Breast epithelium (tissue), 4 donors: ENCODE measurements around the gene MVP. TPM values are rescaled to one million over a fixed set of nuclear protein-coding genes. Genes with fewer than 3 reads are reported as not detected.
"Not testable (repeated sequence)": the region's sequence is repeated elsewhere in the genome, so short reads cannot be mapped to it uniquely, and the experiment has no call there.

ENCODE experiments used
- DNase-seq, 2 donors: peaks; one replicate each; pipeline ENCODE4 v3.0.0-alpha.2; 2019; ENCODE audit warnings: low spot score in 2 of 2
- H3K27ac ChIP-seq, 2 donors: fragments of 200-600 bp; sonication (generic) in 1 of 2; one replicate each; pipeline ENCODE4 v1.5.1; 2016 to 2019; ENCODE audit warnings: mild to moderate bottlenecking in 1 of 2
- H3K27me3 ChIP-seq, 2 donors: fragments of 200-600 bp; sonication (generic) in 1 of 2; one replicate each; pipeline versions ENCODE4 v1.5.1 to v1.6.0; 2017 to 2019; ENCODE audit warnings: control low read depth in 1 of 2, mild to moderate bottlenecking in 1 of 2
- H3K36me3 ChIP-seq: fragments of 200-600 bp; one replicate; pipeline ENCODE4 v1.5.1; 2019
- H3K4me1 ChIP-seq, 2 donors: fragments of 200-600 bp; sonication (generic); one replicate each; pipeline ENCODE4 v1.5.1; 2016 to 2019; ENCODE audit warnings: control low read depth in 1 of 2
- H3K4me3 ChIP-seq, 3 donors: fragments of 200-600 bp; sonication (generic); 1 replicate in 2 of 3; 2 replicates in 1 of 3; pipeline ENCODE4 v1.5.1; 2016 to 2019; ENCODE audit warnings: mild to moderate bottlenecking in 3 of 3, moderate library complexity in 2 of 3
- H3K9me3 ChIP-seq, 2 donors: fragments of 200-600 bp; sonication (generic) in 1 of 2; one replicate each; pipeline ENCODE4 v1.5.1; 2016 to 2019; ENCODE audit warnings: control low read depth in 1 of 2
- POLR2A ChIP-seq: fragments of 450-650 bp; IDR thresholded peaks from one replicate; pipeline ENCODE4 v1.6.1; 2016; ENCODE audit warnings: antibody characterized with exemption, mild to moderate bottlenecking, moderate library complexity
- POLR2AphosphoS5 ChIP-seq, 3 donors: sonication (generic); formaldehyde crosslinking; IDR thresholded peaks; one replicate each; pipeline ENCODE4 v1.6.1; 2017; ENCODE audit warnings: antibody characterized with exemption in 3 of 3
- intact Hi-C: fragments of 100-400 bp; cut with DNase I; formaldehyde crosslinking; loops from one replicate; pipeline ENCODE4 v1.15.1; 2023; ENCODE audit warnings: low total_unique reads
- total RNA-seq, 3 donors: library from RNA; depleted of rRNA; stranded (reverse); fragments of >200 nt; gene quantifications; one replicate each; pipeline ENCODE4 v1.1.0, GENCODE V29; 2016
- TF ChIP-seq, protein P1 (sequence below), 3 donors: fragments of 450-650 bp; IDR thresholded peaks; one replicate each; pipeline ENCODE4 v1.5.1; 2016 to 2017; ENCODE audit warnings: antibody characterized with exemption in 3 of 3, mild to moderate bottlenecking in 3 of 3, moderate library complexity in 3 of 3

MVP gene
- total RNA-seq, 3 donors from 2014 or later: 78.1 to 132 (median 99.7) TPM

DNA sequence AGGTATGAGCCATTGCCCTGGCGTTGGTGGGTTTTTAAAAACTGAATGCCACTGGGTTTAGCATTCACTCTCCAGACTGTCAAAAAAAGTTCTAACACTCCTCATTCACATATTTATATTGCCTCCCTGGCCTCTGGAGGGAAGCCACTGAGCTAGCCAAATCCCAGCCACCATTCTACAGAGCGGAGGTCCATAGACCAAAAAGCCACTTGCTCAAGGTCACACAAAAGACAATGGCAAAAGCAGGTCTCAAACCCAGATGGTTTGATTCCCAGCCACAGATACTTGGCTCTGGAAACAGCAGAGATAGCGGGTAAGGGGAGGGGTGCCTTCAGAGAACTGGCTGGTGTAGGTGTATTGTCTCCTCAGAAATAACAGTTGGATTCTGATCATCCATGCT, 60.8 kb downstream of the MVP start:
- Histone ChIP-seq H3K36me3 (no peaks in the 10 kb centered on the region), H3K27me3 (peaks cover 0 to 13% of the 10 kb centered on the region in 2 donors), H3K4me1 (no peaks in the 10 kb centered on the region), H3K4me3 (no peak overlapping the region), H3K9me3 (no peaks in the 10 kb centered on the region), H3K27ac (no peak overlapping the region)
- TF ChIP-seq, protein P1, sequence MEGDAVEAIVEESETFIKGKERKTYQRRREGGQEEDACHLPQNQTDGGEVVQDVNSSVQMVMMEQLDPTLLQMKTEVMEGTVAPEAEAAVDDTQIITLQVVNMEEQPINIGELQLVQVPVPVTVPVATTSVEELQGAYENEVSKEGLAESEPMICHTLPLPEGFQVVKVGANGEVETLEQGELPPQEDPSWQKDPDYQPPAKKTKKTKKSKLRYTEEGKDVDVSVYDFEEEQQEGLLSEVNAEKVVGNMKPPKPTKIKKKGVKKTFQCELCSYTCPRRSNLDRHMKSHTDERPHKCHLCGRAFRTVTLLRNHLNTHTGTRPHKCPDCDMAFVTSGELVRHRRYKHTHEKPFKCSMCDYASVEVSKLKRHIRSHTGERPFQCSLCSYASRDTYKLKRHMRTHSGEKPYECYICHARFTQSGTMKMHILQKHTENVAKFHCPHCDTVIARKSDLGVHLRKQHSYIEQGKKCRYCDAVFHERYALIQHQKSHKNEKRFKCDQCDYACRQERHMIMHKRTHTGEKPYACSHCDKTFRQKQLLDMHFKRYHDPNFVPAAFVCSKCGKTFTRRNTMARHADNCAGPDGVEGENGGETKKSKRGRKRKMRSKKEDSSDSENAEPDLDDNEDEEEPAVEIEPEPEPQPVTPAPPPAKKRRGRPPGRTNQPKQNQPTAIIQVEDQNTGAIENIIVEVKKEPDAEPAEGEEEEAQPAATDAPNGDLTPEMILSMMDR (IDR thresholded peaks at IDR 0.05): no peak
- TF ChIP-seq POLR2A: no peak
- TF ChIP-seq POLR2AphosphoS5 (IDR thresholded peaks at IDR 0.05): no peak
- intact Hi-C loops: no loop called here
- no peak for DNase-seq

- Histone ChIP-seq H3K9me3 (no peaks in the 10 kb centered on the region), H3K27ac (no peak overlapping the region), H3K4me3 (no peak overlapping the region), H3K36me3 (no peaks in the 10 kb centered on the region), H3K27me3 (no peaks in the 10 kb centered on the region), H3K4me1 (no peaks in the 10 kb centered on the region)
- intact Hi-C loops: no loop called here
- DNase-seq: no peak
- no peak for TF ChIP-seq POLR2AphosphoS5 (IDR thresholded peaks at IDR 0.05)
- no peak for TF ChIP-seq POLR2A
- TF ChIP-seq, protein P1 (IDR thresholded peaks at IDR 0.05): no peak
Measured at GRCh38 chr16:29883987-29884386, 63.7 kb downstream of the MVP start.

GRCh38 chr16:29889372-29889771, 69.1 kb downstream of the MVP start:
- H3K27me3 ChIP-seq, H3K9me3 ChIP-seq, intact Hi-C loops, H3K36me3 ChIP-seq, DNase-seq, H3K4me1 ChIP-seq, H3K4me3 ChIP-seq, H3K27ac ChIP-seq: not testable (repeated sequence)

GRCh38 chr16:29891525-29892457, 71.5 kb downstream of the MVP start:
- TF ChIP-seq POLR2A: no peak
- TF ChIP-seq POLR2AphosphoS5 (IDR thresholded peaks at IDR 0.05): no peak
- TF ChIP-seq, protein P1 (IDR thresholded peaks at IDR 0.05): no peak

GRCh38 chr16:29892458-29892813, 72.2 kb downstream of the MVP start:
- H3K36me3 ChIP-seq: no peaks in the 10 kb centered on the region
- H3K4me1 ChIP-seq: no peaks in the 10 kb centered on the region
- TF ChIP-seq POLR2A (no peak), POLR2AphosphoS5 (IDR thresholded peaks at IDR 0.05) (no peak)
- TF ChIP-seq, protein P1 (IDR thresholded peaks at IDR 0.05): no peak
- peaks cover 0 to 3% of the 10 kb centered on the region in 2 donors for H3K27me3 ChIP-seq
- DNase-seq: no peak
- H3K9me3 ChIP-seq: no peaks in the 10 kb centered on the region
- no peak overlapping the region for H3K27ac ChIP-seq
- no peak overlapping the region for H3K4me3 ChIP-seq
- intact Hi-C loops: loop anchor here (10.0 kb wide), 1 partner anchor 1882 kb away; no protein-coding TSS in a partner anchor

More at GRCh38 chr16:29891525-29892457, 71.5 kb downstream of the MVP start:
- H3K4me3 ChIP-seq: no peak overlapping the region
- H3K27ac ChIP-seq: no peak overlapping the region
- H3K36me3 ChIP-seq: no peaks in the 10 kb centered on the region
- intact Hi-C loops: loop anchor here (10.0 kb wide), 1 partner anchor 1883 kb away; no protein-coding TSS in a partner anchor
- DNase-seq: no peak
- H3K9me3 ChIP-seq: no peaks in the 10 kb centered on the region
- H3K4me1 ChIP-seq: no peaks in the 10 kb centered on the region
- H3K27me3 ChIP-seq: peaks cover 0 to under 1% of the 10 kb centered on the region in 2 donors
